Measurements from ENCODE around the gene TMEM272.

Gene TMEM272

GRCh38 chr13:51808811-51809210, 36.2 kb downstream of the TMEM272 start:
- no peak for ATAC-seq
- TF ChIP-seq TOX (CRISPR knock-in tag; IDR thresholded peaks at IDR 0.05; ENCODE audit: borderline replicate concordance), result no peak
- TF ChIP-seq GLIS3 (CRISPR knock-in tag; IDR thresholded peaks at IDR 0.05), result no peak
- TF ChIP-seq, protein P1, sequence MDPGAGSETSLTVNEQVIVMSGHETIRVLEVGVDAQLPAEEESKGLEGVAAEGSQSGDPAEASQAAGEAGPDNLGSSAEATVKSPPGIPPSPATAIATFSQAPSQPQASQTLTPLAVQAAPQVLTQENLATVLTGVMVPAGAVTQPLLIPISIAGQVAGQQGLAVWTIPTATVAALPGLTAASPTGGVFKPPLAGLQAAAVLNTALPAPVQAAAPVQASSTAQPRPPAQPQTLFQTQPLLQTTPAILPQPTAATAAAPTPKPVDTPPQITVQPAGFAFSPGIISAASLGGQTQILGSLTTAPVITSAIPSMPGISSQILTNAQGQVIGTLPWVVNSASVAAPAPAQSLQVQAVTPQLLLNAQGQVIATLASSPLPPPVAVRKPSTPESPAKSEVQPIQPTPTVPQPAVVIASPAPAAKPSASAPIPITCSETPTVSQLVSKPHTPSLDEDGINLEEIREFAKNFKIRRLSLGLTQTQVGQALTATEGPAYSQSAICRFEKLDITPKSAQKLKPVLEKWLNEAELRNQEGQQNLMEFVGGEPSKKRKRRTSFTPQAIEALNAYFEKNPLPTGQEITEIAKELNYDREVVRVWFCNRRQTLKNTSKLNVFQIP (CRISPR knock-in tag; IDR thresholded peaks at IDR 0.05; ENCODE audit: borderline replicate concordance, low read depth), result no peak
- no peak for TF ChIP-seq OSR1 (CRISPR knock-in tag; IDR thresholded peaks at IDR 0.05)
- TF ChIP-seq ESRRG (CRISPR knock-in tag; IDR thresholded peaks at IDR 0.05), result no peak
- no peak for TF ChIP-seq ZNF70 (CRISPR knock-in tag; IDR thresholded peaks at IDR 0.05)
- no peak for TF ChIP-seq ZFP30 (CRISPR knock-in tag; IDR thresholded peaks at IDR 0.05)

DNA sequence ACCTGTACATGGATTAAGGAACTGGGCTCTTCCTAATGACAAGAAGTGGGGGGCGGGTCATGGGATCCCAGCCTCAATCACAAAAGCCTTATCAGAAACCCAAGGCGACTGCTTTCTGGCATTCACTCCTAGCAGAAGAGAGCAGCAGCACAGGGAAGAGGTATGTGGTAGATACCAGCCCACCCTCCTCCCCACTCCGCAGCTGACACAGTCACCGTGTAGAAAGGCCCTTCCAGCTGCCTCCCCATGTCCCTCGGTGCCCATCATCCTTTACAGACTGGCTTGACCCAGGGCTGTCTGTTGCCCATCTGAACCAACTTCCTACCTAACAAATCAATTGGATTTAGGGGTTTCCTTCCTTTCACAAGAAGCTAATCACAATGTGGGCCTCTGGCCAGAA, 37.9 kb downstream of the TMEM272 start:
- no peak for TF ChIP-seq ZNF8 (CRISPR knock-in tag; IDR thresholded peaks at IDR 0.05)
- no peak for TF ChIP-seq ARNTL (CRISPR knock-in tag; IDR thresholded peaks at IDR 0.05; ENCODE audit: borderline replicate concordance, low read depth)
- no peak for TF ChIP-seq CSDC2 (CRISPR knock-in tag; IDR thresholded peaks at IDR 0.05)
- no peak for TF ChIP-seq ZFP3 (CRISPR knock-in tag; IDR thresholded peaks at IDR 0.05)
- no peak for TF ChIP-seq OSR1 (CRISPR knock-in tag; IDR thresholded peaks at IDR 0.05)
- no peak for TF ChIP-seq ZNF565 (CRISPR knock-in tag; conservative IDR thresholded peaks at IDR 0.05; ENCODE audit: low read depth)
- TF ChIP-seq, protein P2, sequence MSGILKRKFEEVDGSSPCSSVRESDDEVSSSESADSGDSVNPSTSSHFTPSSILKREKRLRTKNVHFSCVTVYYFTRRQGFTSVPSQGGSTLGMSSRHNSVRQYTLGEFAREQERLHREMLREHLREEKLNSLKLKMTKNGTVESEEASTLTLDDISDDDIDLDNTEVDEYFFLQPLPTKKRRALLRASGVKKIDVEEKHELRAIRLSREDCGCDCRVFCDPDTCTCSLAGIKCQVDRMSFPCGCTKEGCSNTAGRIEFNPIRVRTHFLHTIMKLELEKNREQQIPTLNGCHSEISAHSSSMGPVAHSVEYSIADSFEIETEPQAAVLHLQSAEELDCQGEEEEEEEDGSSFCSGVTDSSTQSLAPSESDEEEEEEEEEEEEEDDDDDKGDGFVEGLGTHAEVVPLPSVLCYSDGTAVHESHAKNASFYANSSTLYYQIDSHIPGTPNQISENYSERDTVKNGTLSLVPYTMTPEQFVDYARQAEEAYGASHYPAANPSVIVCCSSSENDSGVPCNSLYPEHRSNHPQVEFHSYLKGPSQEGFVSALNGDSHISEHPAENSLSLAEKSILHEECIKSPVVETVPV (CRISPR knock-in tag; IDR thresholded peaks at IDR 0.05), result no peak
- TF ChIP-seq, protein P3, sequence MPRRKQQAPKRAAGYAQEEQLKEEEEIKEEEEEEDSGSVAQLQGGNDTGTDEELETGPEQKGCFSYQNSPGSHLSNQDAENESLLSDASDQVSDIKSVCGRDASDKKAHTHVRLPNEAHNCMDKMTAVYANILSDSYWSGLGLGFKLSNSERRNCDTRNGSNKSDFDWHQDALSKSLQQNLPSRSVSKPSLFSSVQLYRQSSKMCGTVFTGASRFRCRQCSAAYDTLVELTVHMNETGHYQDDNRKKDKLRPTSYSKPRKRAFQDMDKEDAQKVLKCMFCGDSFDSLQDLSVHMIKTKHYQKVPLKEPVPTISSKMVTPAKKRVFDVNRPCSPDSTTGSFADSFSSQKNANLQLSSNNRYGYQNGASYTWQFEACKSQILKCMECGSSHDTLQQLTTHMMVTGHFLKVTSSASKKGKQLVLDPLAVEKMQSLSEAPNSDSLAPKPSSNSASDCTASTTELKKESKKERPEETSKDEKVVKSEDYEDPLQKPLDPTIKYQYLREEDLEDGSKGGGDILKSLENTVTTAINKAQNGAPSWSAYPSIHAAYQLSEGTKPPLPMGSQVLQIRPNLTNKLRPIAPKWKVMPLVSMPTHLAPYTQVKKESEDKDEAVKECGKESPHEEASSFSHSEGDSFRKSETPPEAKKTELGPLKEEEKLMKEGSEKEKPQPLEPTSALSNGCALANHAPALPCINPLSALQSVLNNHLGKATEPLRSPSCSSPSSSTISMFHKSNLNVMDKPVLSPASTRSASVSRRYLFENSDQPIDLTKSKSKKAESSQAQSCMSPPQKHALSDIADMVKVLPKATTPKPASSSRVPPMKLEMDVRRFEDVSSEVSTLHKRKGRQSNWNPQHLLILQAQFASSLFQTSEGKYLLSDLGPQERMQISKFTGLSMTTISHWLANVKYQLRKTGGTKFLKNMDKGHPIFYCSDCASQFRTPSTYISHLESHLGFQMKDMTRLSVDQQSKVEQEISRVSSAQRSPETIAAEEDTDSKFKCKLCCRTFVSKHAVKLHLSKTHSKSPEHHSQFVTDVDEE (CRISPR knock-in tag; IDR thresholded peaks at IDR 0.05), result no peak
- TF ChIP-seq ZC3H10 (CRISPR knock-in tag; IDR thresholded peaks at IDR 0.05), result no peak
- no peak for TF ChIP-seq PATZ1 (CRISPR knock-in tag; IDR thresholded peaks at IDR 0.05; ENCODE audit: borderline replicate concordance)
- no peak for TF ChIP-seq GLIS3 (CRISPR knock-in tag; IDR thresholded peaks at IDR 0.05)
- no peak for TF ChIP-seq ESRRG (CRISPR knock-in tag; IDR thresholded peaks at IDR 0.05)
- TF ChIP-seq TOX (CRISPR knock-in tag; IDR thresholded peaks at IDR 0.05; ENCODE audit: borderline replicate concordance), result no peak
- TF ChIP-seq ISL1 (CRISPR knock-in tag; IDR thresholded peaks at IDR 0.05), result no peak
- TF ChIP-seq, protein P1 (CRISPR knock-in tag; IDR thresholded peaks at IDR 0.05; ENCODE audit: borderline replicate concordance, low read depth), result no peak
- ATAC-seq, result no peak

- no peak for ATAC-seq
- TF ChIP-seq ESRRG (CRISPR knock-in tag; IDR thresholded peaks at IDR 0.05) (no peak), TCF4 (CRISPR knock-in tag; IDR thresholded peaks at IDR 0.05; ENCODE audit: borderline replicate concordance) (no peak), ARNTL (CRISPR knock-in tag; IDR thresholded peaks at IDR 0.05; ENCODE audit: borderline replicate concordance, low read depth) (no peak), ISL1 (CRISPR knock-in tag; IDR thresholded peaks at IDR 0.05) (no peak), GLIS3 (CRISPR knock-in tag; IDR thresholded peaks at IDR 0.05) (no peak), ZFP30 (CRISPR knock-in tag; IDR thresholded peaks at IDR 0.05) (no peak), SNAI2 (CRISPR knock-in tag; IDR thresholded peaks at IDR 0.05) (no peak), ZNF565 (CRISPR knock-in tag; conservative IDR thresholded peaks at IDR 0.05; ENCODE audit: low read depth) (no peak), PPARA (CRISPR knock-in tag; IDR thresholded peaks at IDR 0.05; ENCODE audit: borderline replicate concordance) (no peak), ZFP3 (CRISPR knock-in tag; IDR thresholded peaks at IDR 0.05) (no peak), PATZ1 (CRISPR knock-in tag; IDR thresholded peaks at IDR 0.05; ENCODE audit: borderline replicate concordance) (no peak), ZNF70 (CRISPR knock-in tag; IDR thresholded peaks at IDR 0.05) (no peak), TOX (CRISPR knock-in tag; IDR thresholded peaks at IDR 0.05; ENCODE audit: borderline replicate concordance) (no peak)
- TF ChIP-seq, protein P2 (CRISPR knock-in tag; IDR thresholded peaks at IDR 0.05), result no peak
- TF ChIP-seq, protein P3 (CRISPR knock-in tag; IDR thresholded peaks at IDR 0.05), result no peak
These were observed 38.4 kb downstream of the TMEM272 start for GRCh38 chr13:51806566-51806965.
